GM12874 (cell line): ENCODE results near the gene SERPING1.

Source experiments
- CTCF ChIP-seq: IDR thresholded peaks from 2 replicates; pipeline ENCODE4 v1.5.1; 2011; ENCODE audit warnings: low read depth, mild to moderate bottlenecking, control low read depth, low read length, moderate library complexity; ENCODE audit not compliant: insufficient read depth

Gene SERPING1

DNA sequence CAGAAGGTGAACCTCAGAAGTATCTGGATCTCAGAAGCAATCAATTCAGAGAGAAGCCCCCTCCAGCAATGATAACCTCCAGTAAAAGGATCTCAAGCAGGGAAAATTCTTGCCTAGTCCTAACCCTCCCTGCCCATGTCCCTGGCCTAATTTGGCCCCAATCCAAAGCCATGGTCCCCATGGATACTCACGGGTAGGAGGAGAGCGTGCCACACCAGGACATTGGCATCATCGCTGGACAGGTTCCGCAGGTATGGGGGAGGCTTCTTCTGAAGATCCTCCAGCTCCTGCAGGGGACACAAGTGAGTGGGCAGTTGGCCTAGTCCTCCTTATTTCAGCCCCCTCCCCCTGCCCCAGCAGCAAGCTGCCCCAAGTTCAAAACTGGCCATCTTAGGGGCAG lies 37.3 kb upstream of the SERPING1 start:
- no peak for TF ChIP-seq CTCF

- TF ChIP-seq CTCF: no peak
Measured at GRCh38 chr11:57562596-57562995, 34.9 kb upstream of the SERPING1 start.

DNA sequence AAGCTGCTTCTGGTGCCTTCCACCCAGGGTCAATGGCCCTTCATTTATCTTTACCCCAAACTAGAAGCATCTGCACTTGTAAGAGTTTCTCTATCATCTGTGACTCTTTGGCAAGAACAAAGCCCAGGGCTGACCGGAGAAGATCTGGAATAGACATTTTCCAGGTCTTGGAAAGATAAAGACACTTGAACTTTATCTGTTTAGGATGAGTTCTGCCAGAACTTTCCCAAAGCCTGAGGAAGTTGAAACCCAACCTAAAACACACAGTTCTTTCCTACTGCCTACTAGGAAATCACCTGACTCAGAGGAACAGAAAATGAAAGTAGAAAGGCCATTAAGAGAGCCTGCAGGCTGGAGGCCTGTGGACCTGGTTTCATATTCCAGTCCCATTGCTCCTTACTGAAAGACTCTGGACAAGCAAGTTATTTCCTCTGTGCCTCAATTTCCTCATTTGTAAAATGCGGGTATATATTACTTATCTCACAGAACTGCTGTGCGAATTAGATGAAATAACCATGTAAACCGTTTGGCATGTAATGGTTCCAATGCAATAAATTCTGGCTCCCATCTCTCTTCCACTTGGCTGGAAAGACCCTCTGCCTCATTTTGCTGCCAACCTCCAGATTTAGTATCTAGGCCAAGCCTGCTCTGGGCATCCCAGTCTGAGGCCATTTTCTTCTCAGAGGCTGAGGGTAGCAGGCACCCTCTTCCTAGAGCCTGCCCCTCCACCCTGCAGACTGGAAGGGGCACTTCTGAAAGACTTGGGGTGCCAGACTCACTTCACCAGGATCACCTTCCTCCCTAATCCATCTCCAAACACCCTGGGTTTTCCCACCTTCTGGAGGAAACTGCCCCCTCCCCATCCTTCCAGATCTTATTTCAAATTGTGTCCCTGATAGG lies 31.2 kb upstream of the SERPING1 start:
- TF ChIP-seq CTCF: no peak

- no peak for TF ChIP-seq CTCF
Measured at GRCh38 chr11:57566905-57567514, 30.5 kb upstream of the SERPING1 start.

DNA sequence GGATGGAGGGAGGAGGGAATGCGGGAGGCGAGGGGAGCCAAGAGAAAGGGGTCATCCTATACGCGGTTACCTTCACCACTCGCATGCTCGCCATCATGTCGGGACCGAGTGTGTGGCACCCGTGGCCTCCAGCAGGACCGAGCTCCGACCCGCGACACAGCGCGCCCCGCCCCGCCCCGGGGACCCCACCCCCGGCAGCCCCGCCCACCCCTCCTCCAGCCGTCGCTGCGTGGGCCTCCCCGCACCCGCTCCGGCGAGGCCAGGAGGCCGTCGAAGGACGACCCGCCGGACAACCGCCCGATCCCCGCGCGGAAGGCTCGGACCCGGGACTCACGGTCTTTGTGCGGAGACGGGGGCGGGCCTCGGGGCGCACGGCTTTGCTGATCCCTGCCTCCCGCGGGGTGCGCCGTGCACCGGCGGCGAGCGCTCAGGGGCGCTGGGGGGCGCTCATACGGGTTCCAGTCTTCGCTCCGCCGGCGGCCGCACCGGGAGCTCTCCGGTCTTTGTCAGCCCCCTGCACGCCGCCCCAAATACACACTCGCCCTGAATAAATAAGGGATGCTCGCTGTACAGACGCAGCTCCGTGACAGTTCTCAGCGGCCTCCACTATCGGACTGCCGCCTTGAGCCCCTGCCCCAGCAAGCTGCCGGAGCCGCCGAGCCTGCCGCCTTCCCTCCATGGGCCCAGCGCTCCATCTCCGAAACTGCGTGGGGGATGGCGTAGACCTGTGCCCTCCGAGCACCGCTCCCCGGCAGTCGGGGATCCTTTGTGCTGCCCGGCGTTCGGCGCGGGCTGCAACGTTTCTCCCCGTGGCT lies 29.8 kb upstream of the SERPING1 start, which contains the start of gene UBE2L6:
Gene UBE2L6, minus strand, starts transcription at position 158 of the 815 bp plus-strand sequence. Its CDS starts 61 bp downstream, at position 97.
- TF ChIP-seq CTCF: peak; percentile 64

DNA sequence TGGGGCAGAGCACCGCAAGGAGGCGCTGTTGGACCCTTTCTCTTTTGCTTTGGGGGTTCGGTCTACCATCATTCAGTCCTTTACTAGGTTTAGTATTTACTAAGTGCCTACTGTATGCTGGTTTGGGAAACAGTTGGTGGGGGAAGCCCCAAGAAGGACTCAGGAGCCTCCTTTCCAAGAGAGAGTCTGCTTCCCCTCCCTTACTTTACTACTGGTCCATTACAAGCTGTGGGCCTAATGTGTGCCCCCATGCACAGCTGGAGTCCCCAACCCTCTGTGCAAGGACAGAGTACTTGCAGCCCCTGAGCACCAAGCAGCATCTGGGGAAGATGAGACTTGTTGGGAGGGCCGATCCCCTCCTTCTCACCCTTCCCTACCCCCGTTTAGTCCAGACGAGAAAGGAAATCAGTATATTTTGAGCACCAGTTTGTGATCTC lies 29.1 kb upstream of the SERPING1 start:
- TF ChIP-seq CTCF: peak; percentile 93

GRCh38 chr11:57571606-57572005 lies 25.9 kb upstream of the SERPING1 start:
- no peak for TF ChIP-seq CTCF
